ENCODE measurements around the gene COLEC11.
A peak's percentile ranks its signal among the peaks of the same experiment; 100 is the strongest.
"Not testable (repeated sequence)": the region's sequence is repeated elsewhere in the genome, so short reads cannot be mapped to it uniquely, and the experiment has no call there.

The COLEC11 gene

GRCh38 chr2:3594493-3595281 lies at the start of gene COLEC11:
TSS of gene COLEC11 (plus strand) at chr2:3595112. CDS start at chr2:3604341, 9,229 bp downstream.
- DNase-seq = no peak

GRCh38 chr2:3545788-3546478 lies 49.0 kb upstream of the COLEC11 start:
- DNase-seq = no peak

- no peak for DNase-seq
Observed at GRCh38 chr2:3547915-3548314, 47.0 kb upstream of the COLEC11 start.

- DNase-seq = no peak
Observed at GRCh38 chr2:3553946-3554345, 41.0 kb upstream of the COLEC11 start.

GRCh38 chr2:3557639-3558204 lies 37.2 kb upstream of the COLEC11 start:
- DNase-seq = no peak

GRCh38 chr2:3558205-3559014 lies 36.5 kb upstream of the COLEC11 start, which contains the start of gene RNASEH1:
TSS of gene RNASEH1 (minus strand) at chr2:3558333. CDS start at chr2:3558260, 73 bp downstream.
- DNase-seq = peak; percentile 98

GRCh38 chr2:3563521-3563976 lies 31.4 kb upstream of the COLEC11 start:
- no peak for DNase-seq

- no peak for DNase-seq
Observed at GRCh38 chr2:3565117-3565516, 29.8 kb upstream of the COLEC11 start.

- no peak for DNase-seq
Observed at GRCh38 chr2:3566806-3567205, 28.1 kb upstream of the COLEC11 start.

- DNase-seq = not testable (repeated sequence)
Observed at GRCh38 chr2:3569656-3570055, 25.3 kb upstream of the COLEC11 start.

GRCh38 chr2:3571284-3571683 lies 23.6 kb upstream of the COLEC11 start:
- DNase-seq = no peak

- no peak for DNase-seq
Observed at GRCh38 chr2:3572620-3573019, 22.3 kb upstream of the COLEC11 start.

GRCh38 chr2:3574155-3574554 lies 20.8 kb upstream of the COLEC11 start:
- peak; percentile 30 for DNase-seq

GRCh38 chr2:3575534-3576262 lies 19.2 kb upstream of the COLEC11 start:
- DNase-seq = no peak

- not testable (repeated sequence) for DNase-seq
Observed at GRCh38 chr2:3576263-3576630, 18.7 kb upstream of the COLEC11 start.

GRCh38 chr2:3578987-3579386 lies 15.9 kb upstream of the COLEC11 start:
- DNase-seq = no peak

- no peak for DNase-seq
Observed at GRCh38 chr2:3580449-3580848, 14.5 kb upstream of the COLEC11 start.

GRCh38 chr2:3581367-3582262 lies 13.3 kb upstream of the COLEC11 start:
- DNase-seq = no peak

- no peak for DNase-seq
Observed at GRCh38 chr2:3584076-3584475, 10.8 kb upstream of the COLEC11 start.

- no peak for DNase-seq
Observed at GRCh38 chr2:3584608-3585260, 10.2 kb upstream of the COLEC11 start.
